TTC549 (cell line): Measurements from ENCODE around the gene PIK3AP1.

Source experiments
- FAIRE-seq: peaks from 2 replicates; lab custom pipeline; 2012; peaks lifted over from hg19 to GRCh38; lab: Jason Lieb, UNC

PIK3AP1 gene

GRCh38 chr10:96609510-96609909 is 110.8 kb downstream of the PIK3AP1 start:
- no peak for FAIRE-seq

DNA sequence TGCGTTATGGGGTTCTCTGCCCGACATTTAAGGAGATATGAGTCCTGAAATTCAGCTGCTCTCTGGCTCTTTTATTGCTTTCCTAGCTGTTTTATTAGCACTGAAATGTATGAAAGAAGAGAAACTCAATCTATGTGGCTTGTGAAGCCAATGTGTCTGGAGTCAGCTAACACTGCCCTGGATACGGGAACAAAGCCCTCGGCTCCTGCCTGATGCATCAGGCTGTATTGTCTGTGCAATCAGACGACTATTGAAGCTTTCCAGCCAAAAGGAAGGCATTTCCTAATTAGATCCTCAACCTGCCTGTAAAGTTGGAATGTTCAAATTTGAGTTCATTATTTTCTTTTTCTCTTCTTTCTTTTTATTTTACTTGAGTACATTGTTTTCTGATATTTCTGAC is 111.5 kb downstream of the PIK3AP1 start:
- FAIRE-seq = no peak

DNA sequence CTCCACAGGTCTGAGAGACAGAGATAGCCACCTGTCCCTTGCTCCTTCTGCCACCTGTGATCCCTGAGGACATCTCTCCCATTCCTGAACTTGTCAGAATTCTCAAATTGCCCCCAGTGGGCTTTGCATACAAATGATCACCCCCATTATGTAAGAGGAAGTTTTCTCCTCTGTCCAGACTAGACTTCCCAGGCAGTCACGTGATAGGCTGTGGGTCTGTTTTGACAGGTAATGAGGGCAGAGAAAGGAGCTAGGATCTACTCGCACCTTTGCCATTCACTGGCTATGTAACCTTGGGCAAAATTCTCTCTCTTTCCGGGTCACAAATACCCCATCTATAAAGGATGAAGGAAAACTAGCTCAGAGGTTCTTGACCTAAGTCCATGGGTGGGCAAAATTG is 112.1 kb downstream of the PIK3AP1 start:
- no peak for FAIRE-seq

DNA sequence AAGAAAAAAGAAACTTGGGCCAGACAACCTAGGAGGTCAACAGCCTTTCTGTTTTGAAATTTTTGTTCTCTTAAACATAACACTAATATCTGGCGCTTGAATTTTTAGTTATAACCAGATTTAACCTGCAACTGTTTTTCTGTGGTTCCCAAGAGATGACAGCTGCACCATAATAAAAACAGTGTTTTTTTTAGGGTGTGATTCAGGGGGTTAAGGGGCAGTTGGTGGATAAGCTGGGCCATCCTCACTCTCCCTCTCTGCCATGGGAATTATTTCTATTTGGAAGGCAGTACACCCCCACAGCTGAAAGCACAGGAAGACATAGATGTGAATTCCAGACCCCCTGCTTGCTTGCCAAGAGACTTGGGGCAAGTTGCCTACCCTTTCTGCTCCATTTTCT is 113.4 kb downstream of the PIK3AP1 start:
- FAIRE-seq = no peak

GRCh38 chr10:96606216-96606615 is 114.1 kb downstream of the PIK3AP1 start:
- no peak for FAIRE-seq

DNA sequence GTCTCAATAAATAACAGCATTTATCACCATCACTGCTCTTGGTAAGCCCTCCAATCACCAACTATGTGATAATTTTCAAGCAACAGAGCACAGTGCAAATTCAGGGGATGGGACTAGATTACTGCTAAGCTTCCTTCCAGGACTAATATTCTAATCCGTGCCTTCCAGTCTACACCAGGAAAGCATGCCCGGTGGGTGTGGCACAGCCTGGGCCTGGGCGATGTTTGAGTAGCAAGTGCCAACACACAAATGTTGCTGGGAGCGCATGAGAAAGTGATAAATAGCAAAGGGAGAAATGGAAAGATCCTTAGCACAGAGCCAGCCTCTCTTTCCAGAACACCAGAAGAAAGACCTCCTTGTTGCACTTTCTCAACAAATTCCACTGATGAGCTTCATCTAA is 120.0 kb downstream of the PIK3AP1 start:
- no peak for FAIRE-seq

DNA sequence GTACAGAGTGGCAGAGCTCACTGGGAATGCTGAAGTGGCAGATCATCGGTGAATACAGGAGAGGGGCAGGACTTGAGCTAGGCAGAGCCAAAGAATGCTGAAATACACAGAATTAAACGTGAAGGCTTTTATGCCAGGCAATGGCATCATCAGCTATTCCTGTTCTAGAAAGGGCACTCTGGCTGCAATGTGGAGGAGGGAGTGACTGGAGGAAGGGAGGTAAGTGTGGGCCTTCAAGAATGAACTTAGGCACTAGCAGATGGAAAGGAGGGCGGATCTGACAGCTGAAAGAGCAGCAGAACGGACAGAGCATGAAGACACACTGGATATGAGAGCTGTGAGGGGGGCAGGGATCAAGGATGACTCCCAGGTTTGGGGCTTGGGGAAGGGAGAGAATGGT is 121.5 kb downstream of the PIK3AP1 start:
- FAIRE-seq = no peak

GRCh38 chr10:96596422-96597407 is 123.6 kb downstream of the PIK3AP1 start:
- FAIRE-seq = no peak

GRCh38 chr10:96595741-96596140 is 124.6 kb downstream of the PIK3AP1 start:
- no peak for FAIRE-seq

DNA sequence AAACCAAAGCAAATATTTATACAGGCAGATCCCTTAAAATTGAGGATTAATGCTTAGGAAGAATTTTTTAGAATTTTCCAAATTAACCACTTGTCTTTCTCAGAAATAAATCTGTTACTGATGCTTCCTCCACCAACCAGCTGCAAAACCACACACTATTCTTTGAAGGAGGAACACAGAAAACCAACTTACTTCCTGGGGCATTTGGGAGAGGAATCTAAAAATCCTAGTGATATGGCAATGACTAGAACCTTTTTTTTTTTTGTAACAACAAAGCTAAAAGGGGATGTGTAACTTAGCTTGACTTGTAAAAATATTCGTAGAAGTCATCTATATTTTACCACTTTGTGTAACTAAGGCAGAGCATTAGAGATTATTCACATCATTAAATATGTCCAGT is 128.4 kb downstream of the PIK3AP1 start:
- FAIRE-seq = no peak

GRCh38 chr10:96588616-96589419 is 131.5 kb downstream of the PIK3AP1 start:
- no peak for FAIRE-seq

DNA sequence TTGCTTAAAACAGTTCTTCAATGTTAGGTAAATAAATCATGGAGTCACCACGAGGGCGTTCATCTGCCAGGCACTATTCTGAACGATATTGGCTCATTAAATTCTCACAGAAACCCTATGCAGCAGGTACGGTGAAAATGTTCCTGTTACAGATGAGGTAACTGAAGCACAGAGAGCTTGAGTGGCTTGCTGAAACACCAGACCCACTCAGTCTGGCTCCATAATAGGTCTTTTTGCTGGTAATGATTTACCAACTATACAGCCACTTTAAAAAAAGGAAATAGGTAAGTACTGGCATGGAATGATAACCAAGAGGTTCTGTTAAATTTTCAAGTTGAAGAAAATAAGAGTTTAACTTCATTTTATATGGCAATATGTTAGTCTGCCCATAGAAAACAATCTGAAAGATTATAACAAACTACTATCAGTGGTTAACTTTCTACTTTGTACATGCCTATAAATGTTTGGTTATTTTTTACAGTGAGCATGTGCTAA is 132.2 kb downstream of the PIK3AP1 start:
- FAIRE-seq = no peak

DNA sequence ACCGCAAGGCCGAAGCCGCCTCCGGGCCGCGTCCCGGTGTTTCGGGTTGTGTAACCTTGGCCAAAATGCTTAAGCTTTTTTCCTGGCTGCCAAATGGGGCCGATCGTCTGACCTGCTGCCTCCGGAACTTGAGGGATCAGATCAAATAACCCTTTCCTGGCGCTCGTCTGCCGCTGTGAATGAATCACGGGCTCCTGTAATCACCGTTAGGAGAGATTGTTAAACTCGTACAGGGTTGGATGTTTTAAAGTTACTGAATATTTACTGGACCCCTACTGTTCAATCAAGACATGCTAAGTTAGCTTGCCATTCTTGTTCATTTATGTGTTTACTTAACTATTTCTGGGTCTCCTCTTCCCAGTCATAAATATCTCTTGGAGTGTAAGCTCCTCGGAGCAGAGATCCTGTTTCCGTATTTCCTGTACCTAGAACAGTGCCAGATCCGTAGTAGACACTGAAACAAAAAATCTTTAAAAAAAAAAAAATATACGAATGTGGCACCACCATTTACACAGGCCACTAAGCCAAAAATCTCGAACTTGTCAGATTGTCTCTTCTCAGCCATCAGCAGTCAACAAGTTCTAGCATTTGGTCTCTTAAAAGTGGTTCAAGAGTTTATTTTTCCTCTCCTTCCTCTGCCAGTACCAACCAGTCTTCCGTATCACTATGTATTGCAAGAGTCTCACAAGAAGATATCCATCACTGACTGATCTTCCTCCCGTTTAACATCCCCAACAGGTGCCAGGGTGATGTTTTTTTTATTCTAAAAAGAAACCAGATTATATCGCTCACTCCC is 132.9 kb downstream of the PIK3AP1 start:
- no peak for FAIRE-seq

DNA sequence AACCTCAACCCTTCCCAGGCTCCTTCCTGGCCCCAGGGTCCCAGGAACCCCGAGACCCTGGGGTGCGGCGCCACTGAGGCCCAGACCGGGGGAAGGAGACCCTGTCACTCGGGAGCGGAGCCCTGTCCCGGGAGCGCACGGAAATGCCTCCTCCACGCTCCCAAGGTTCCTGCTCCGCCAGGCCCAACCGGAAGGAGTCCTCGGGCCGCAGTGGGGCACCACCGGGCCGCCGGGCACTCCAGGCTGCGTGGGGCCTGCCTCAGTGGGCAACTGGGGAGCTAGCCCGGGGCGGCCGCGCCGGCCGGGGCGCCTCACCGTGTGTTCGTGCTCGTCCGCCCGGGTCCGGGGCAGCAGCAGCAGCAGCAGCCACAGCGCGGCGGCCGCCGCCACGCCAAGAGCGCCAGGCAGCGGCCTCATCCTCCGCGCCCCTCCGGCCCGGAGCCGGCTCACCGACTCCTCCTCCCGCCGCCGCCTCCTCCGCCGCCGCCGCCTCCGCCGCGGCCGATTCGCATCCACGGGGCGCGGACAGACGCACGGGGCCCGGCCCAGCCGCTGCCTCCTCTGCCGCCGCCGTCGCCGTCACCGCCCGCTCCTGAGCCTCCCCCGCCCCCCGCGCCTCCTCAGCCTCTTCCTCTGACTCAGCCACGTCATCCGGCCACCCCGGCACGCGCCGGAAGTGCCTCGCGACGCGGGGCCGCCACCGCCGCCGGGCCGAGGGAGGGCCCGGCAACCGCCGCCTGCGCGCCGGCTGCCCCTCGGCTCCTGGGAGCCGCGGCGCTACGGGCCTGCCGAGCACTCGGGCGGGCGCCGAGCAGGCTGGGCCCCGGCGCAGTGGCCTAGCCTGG is 133.7 kb downstream of the PIK3AP1 start, which contains the start of gene TM9SF3:
TSS of gene TM9SF3 (minus strand) at position 594 of the 845 bp plus-strand sequence. CDS start at position 417, 177 bp downstream.
- no peak for FAIRE-seq

GRCh38 chr10:96585736-96586418 is 134.4 kb downstream of the PIK3AP1 start:
- FAIRE-seq = no peak

DNA sequence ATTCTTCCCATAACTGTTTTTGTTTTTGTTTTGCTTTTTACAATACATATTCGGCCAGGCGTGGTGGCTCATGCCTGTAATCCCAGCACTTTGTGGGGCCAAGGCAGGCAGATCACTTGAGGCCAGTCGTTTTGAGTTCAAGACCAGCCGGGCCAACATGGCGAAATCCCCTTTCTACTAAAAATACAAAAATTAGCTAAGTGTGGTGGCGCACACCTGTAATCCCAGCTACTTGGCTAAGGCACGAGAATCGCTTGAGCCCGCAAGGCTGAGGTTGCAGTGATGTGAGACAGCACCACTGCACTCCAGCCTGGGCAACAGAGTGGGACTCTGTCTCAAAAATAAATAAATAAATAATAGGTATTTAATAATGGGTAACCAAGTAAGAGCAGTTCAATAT is 135.8 kb downstream of the PIK3AP1 start:
- FAIRE-seq = no peak

DNA sequence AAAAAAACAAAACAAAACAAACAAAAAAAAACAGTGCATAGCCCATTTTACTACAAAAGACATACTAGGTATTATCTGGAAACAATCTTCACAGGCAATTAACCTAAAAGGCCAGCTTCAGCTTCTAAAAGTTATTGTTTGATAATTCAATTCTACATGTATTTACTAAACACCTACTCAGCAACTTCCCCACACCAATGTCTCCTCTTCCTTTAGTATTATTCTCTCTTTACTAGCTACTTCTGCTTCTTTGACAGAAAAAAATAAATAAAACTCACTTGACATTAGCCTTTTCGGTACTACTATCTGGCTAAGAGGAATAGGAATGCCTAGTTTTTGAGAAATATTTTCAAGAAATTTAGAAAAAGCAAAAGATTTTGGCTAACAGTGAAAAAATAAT is 136.3 kb downstream of the PIK3AP1 start:
- FAIRE-seq = no peak

DNA sequence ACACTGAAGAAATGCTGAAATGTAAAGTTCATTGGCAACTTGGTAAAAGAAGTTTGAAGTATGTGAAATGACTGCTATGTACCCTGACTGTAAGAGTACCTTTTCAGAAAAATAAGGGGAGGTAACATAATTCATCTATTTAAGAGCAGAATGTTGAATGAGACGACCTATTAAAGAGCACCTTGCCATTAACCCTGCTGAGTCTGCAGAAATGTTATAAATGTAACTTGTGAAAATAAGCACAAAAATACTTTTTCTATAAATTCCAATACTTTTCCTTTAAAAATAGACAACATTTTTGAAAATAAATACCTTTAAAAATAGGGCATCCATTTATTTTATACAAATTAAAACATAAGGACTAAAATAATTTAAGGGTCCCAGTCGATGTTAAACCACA is 141.2 kb downstream of the PIK3AP1 start:
- no peak for FAIRE-seq

- FAIRE-seq = no peak
These were observed 141.7 kb downstream of the PIK3AP1 start for GRCh38 chr10:96578633-96579032.

DNA sequence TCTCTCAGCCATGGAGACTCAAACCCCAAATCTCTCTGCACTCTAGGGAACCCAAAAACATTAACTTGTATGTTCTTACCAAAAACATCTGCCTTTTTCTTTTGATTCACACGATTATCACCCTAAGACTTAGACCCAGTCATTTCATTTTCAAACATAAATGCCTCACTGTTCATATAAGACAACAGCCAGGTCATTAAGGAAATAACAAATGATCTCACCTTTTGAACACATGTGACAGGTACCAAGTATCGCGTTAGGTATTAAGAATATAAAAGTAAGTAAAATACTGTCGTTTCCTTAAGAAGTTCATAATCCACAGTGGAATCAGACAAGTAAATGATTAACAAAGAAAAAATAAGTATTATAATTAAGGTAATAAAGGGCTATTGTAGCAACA is 142.3 kb downstream of the PIK3AP1 start:
- no peak for FAIRE-seq

- no peak for FAIRE-seq
These were observed 143.2 kb downstream of the PIK3AP1 start for GRCh38 chr10:96577069-96577468.
